Neural progenitor cell (in vitro differentiated cells): ENCODE results near the gene DPP7.

Experiments
- CTCF ChIP-seq: fragments of 200-600 bp; sonication (generic); IDR thresholded peaks from 2 replicates; pipeline ENCODE4 v1.5.1; 2017; ENCODE audit warnings: antibody characterized with exemption, mild to moderate bottlenecking
- EZH2 ChIP-seq: fragments of 200-600 bp; sonication (generic); IDR thresholded peaks from 2 replicates; pipeline ENCODE4 v1.6.1; 2017; ENCODE audit warnings: antibody characterized with exemption, mild to moderate bottlenecking, moderate library complexity

- no peak for TF ChIP-seq CTCF
- no peak for TF ChIP-seq EZH2
Observed at GRCh38 chr9:137082925-137083290, 31.6 kb downstream of the DPP7 start.
